D721Med (cell line): ENCODE results near the gene ARL8B.

ENCODE experiments used
- DNase-seq: peaks from one replicate; pipeline ENCODE4 v3.0.0; 2011; ENCODE audit warnings: low spot score; ENCODE audit not compliant: insufficient read length
- FAIRE-seq: peaks from 2 replicates; lab custom pipeline; 2011; peaks lifted over from hg19 to GRCh38; lab: Jason Lieb, UNC
- TF ChIP-seq, protein P1 (sequence below): IDR thresholded peaks from 2 replicates; pipeline ENCODE4 v1.5.1; 2012; ENCODE audit warnings: mild to moderate bottlenecking, control low read depth; ENCODE audit not compliant: insufficient read depth; ENCODE audit errors: missing control alignments

Gene ARL8B

DNA sequence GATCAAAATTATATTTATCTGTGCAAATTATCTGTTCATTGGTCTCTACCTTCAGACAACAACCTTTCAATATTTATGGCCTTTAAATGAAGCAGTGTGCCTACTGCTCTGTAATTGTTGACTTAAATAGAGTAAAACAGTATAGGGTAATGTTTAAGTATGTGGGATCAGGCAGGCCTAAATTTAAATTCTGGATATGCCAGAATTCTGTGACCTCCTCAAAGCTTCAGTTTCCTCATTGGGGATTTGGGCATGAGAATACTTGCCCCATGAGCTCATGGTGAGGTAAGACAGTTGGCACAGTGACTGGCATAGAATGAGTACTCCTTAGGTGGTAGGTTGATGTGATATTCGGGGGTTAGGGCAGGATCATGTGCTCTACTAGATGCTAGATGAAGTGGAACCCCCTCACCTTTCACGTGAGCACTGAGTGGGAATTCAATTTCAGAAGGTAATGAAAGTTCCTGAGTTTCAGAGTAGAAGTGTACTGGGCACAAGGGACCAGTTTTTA is 14.9 kb downstream of the ARL8B start:
- DNase-seq (no peak), FAIRE-seq (no peak)
- TF ChIP-seq, protein P1, sequence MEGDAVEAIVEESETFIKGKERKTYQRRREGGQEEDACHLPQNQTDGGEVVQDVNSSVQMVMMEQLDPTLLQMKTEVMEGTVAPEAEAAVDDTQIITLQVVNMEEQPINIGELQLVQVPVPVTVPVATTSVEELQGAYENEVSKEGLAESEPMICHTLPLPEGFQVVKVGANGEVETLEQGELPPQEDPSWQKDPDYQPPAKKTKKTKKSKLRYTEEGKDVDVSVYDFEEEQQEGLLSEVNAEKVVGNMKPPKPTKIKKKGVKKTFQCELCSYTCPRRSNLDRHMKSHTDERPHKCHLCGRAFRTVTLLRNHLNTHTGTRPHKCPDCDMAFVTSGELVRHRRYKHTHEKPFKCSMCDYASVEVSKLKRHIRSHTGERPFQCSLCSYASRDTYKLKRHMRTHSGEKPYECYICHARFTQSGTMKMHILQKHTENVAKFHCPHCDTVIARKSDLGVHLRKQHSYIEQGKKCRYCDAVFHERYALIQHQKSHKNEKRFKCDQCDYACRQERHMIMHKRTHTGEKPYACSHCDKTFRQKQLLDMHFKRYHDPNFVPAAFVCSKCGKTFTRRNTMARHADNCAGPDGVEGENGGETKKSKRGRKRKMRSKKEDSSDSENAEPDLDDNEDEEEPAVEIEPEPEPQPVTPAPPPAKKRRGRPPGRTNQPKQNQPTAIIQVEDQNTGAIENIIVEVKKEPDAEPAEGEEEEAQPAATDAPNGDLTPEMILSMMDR: no peak

DNA sequence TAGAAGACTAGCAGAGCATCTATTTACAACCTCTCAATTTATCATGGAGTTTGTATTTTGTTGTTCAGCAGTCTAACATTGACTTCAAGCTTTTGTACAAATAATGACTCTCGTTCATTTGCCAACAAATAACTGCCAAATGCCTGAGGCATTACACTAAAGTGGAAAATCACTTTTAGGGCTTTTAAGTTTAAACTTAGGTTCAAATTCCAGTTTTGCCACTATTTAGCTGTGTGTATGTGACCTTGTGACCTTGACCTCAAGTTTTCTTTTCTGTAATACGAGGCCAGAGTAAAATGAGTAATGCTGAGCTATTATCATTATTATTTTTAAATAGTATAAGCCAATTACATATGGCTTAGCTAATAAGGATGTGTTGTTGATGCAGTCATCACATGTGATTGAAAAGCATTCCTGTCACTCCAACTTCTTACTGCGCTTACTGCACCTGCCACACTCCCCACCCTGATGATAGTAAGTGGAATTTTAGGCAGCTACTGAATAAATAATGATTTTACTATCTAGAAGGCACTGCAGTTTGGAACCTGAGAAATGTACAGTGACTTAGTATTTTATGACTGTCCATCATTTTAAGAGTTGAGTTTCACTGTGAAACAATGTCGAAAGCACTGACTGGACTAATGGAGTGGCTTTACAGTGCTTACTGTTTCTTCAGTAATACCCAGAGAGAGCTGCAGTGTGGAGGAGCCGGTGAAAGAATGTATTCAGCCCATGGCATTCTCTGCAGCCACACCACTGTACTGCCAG is 16.3 kb downstream of the ARL8B start:
- DNase-seq (no peak), FAIRE-seq (no peak)
- TF ChIP-seq, protein P1: no peak

DNA sequence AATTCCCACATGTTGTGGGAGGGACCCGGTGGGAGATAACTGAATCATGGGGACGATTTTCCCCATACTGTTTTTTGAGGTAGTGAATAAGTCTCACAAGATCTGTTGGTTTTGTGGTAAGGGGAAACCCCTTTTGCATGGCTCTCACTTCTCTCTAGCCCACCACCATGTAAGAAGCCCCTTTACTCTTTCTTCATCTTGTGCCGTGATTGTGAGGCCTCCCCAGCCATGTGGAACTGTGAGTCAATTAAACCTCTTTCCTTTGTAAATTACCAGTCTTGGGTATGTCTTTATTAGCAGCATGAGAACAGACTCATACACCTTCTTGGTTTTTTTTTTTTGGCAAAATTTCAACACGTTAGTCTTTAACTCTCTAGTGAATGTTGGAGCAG is 18.1 kb downstream of the ARL8B start:
- TF ChIP-seq, protein P1: no peak
- FAIRE-seq: no peak

DNA sequence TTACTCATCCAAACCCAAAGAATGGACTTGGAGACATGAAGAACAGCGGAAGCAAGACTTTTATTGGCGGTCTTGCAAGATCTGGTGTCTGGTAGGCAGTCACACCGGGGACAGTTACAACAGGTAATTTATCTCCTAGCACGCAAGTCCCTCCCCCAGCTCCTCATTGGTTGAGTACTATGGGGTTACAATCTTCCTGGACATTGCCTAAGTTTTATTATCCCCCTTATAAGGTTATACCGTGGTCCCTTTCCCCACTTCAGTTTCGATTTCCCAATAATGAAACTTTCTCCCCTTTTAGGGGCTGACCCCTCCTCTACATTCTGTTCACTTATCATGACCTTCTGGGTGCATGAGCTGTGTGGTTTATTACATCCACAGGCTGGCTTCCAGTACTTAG is 18.7 kb downstream of the ARL8B start:
- DNase-seq (no peak), FAIRE-seq (no peak)
- TF ChIP-seq, protein P1: no peak

More for the DNA sequence above, 18.1 kb downstream of the ARL8B start:
- DNase-seq: no peak

DNA sequence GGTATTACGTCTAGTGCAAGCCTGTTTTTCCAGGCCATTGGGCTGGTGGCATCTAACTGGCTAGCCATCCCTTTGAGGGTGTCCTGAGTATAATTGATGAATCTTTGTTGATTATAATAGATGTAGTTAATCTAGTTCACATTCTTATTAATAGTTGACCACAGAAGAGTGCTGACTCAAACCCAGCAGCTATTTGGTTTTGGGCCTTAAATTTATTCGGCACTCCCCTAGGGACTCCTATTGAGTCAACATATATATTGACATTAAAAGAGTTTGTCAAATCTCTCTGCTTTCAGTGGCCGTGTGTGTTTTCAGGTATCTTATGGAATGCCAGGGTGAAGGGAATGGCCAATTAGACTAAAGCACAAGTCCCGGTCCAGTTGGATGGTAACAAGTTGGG is 19.7 kb downstream of the ARL8B start:
- TF ChIP-seq, protein P1: no peak
- FAIRE-seq (no peak), DNase-seq (no peak)

DNA sequence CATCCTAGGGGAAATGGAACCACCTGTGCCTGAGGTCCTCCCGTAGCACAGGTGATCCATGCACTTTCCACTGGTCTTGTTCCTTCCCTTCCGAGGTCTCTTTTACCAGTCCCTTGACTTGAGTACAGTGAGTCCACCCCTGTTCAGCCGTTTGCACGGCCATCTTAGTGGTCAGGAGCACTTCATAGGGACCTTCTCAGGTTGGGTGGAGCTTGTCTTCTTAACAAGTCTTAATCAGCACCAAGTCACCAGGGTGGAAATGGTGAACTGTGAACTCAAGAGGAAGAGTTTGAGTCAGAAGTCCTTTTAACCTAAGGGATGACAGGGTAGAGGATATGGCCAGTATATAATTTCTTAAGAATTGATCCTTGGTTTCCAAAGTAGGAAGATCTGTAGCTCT is 21.4 kb downstream of the ARL8B start:
- TF ChIP-seq, protein P1: no peak
- DNase-seq: no peak
- no peak for FAIRE-seq
